CD14-positive monocyte (primary cell): ENCODE measurements around the gene SLC24A3. TPM values are rescaled to one million over a fixed set of nuclear protein-coding genes. Genes with fewer than 3 reads are reported as not detected.

Source experiments
- DNase-seq, 3 donors: peaks; one replicate each; pipeline ENCODE4 v3.0.0-alpha.2; 2011 to 2022
- H2AFZ ChIP-seq: 2 replicates; pipeline ENCODE4 v1.6.0; 2012; ENCODE audit warnings: mild to moderate bottlenecking, low read depth, low read length, inconsistent platforms; ENCODE audit not compliant: insufficient read depth, poor library complexity, severe bottlenecking
- H3K27ac ChIP-seq, 2 donors: 1 replicate in 1 of 2; 2 replicates in 1 of 2; pipeline ENCODE4 v1.5.1; 2012 to 2013; ENCODE audit warnings: low read length in 2 of 2, control low read depth in 1 of 2, inconsistent platforms in 1 of 2, low read depth in 1 of 2, mild to moderate bottlenecking in 1 of 2
- H3K27me3 ChIP-seq, 2 donors: one replicate each; pipeline versions ENCODE4 v1.6.0 to v1.6.1; 2011 to 2013; ENCODE audit warnings: low read length in 2 of 2; ENCODE audit not compliant: control insufficient read depth in 2 of 2, insufficient read depth in 2 of 2
- H3K36me3 ChIP-seq, 2 donors: replicated peaks in 1 of 2; 1 replicate in 1 of 2; 2 replicates in 1 of 2; pipeline versions ENCODE4 v1.5.1 to v1.6.1; 2012 to 2013; ENCODE audit warnings: low read length in 2 of 2, control low read depth in 1 of 2, inconsistent platforms in 1 of 2, mild to moderate bottlenecking in 1 of 2; ENCODE audit not compliant: insufficient read depth in 2 of 2, control insufficient read depth in 1 of 2
- H3K4me1 ChIP-seq, 2 donors: 1 replicate in 1 of 2; 2 replicates in 1 of 2; pipeline versions ENCODE4 v1.5.1 to v1.6.1; 2012 to 2013; ENCODE audit warnings: low read length in 2 of 2, control low read depth in 1 of 2, inconsistent platforms in 1 of 2, mild to moderate bottlenecking in 1 of 2, moderate library complexity in 1 of 2; ENCODE audit not compliant: insufficient read depth in 2 of 2, control insufficient read depth in 1 of 2
- H3K4me2 ChIP-seq: replicated peaks from 2 replicates; pipeline ENCODE3; 2012; ENCODE audit warnings: low read length, moderate library complexity, mild to moderate bottlenecking; ENCODE audit not compliant: poor library complexity, severe bottlenecking; ENCODE audit errors: extremely low read depth
- H3K4me3 ChIP-seq, 3 experiments: fragments of 200-600 bp in 1 of 3; sonication (generic) in 1 of 3; replicated peaks in 1 of 3; 1 replicate in 2 of 3; 2 replicates in 1 of 3; pipeline ENCODE4 v1.5.1; 2011 to 2013; ENCODE audit warnings: low read length in 3 of 3, mild to moderate bottlenecking in 3 of 3, control low read depth in 2 of 3, low read depth in 2 of 3, inconsistent platforms in 1 of 3, moderate library complexity in 1 of 3
- H3K79me2 ChIP-seq: 2 replicates; pipeline ENCODE4 v1.6.0; 2012; ENCODE audit warnings: mild to moderate bottlenecking, control low read depth, inconsistent platforms, low read length, moderate library complexity; ENCODE audit not compliant: insufficient read depth
- H3K9ac ChIP-seq: 2 replicates; pipeline ENCODE4 v1.6.0; 2017; ENCODE audit warnings: low read length, mild to moderate bottlenecking; ENCODE audit not compliant: insufficient read depth, poor library complexity, severe bottlenecking
- H3K9me3 ChIP-seq, 2 donors: replicated peaks in 1 of 2; 1 replicate in 1 of 2; 2 replicates in 1 of 2; pipeline versions ENCODE4 v1.5.1 to v1.6.1; 2012 to 2013; ENCODE audit warnings: low read length in 2 of 2, control low read depth in 1 of 2; ENCODE audit not compliant: control insufficient read depth in 1 of 2, insufficient read depth in 1 of 2
- H4K20me1 ChIP-seq: 2 replicates; pipeline ENCODE4 v1.6.0; 2012; ENCODE audit warnings: mild to moderate bottlenecking, low read length, control low read depth, moderate library complexity; ENCODE audit not compliant: insufficient read depth
- H3K27ac Mint-ChIP-seq, 7 donors: one replicate each; pipeline ENCODE4 v1.8.0; 2020; ENCODE audit warnings: mild to moderate bottlenecking in 7 of 7, mixed read lengths in 7 of 7, moderate library complexity in 6 of 7, inconsistent platforms in 2 of 7
- H3K27me3 Mint-ChIP-seq, 3 donors: one replicate each; pipeline ENCODE4 v1.8.0; 2021 to 2022; ENCODE audit warnings: low read depth in 3 of 3, mild to moderate bottlenecking in 3 of 3, mixed read lengths in 3 of 3, moderate library complexity in 3 of 3, inconsistent platforms in 1 of 3
- H3K36me3 Mint-ChIP-seq, 2 donors: one replicate each; pipeline ENCODE4 v1.8.0; 2020; ENCODE audit warnings: mixed read lengths in 2 of 2, inconsistent platforms in 1 of 2, mild to moderate bottlenecking in 1 of 2
- H3K4me1 Mint-ChIP-seq: one replicate; pipeline ENCODE4 v1.8.0; 2020; ENCODE audit warnings: mild to moderate bottlenecking, mixed read lengths
- H3K4me3 Mint-ChIP-seq, 2 donors: one replicate each; pipeline ENCODE4 v1.8.0; 2020; ENCODE audit warnings: mild to moderate bottlenecking in 2 of 2, mixed read lengths in 2 of 2, moderate library complexity in 1 of 2
- H3K9me3 Mint-ChIP-seq, 7 donors: one replicate each; pipeline ENCODE4 v1.8.0; 2020 to 2022; ENCODE audit warnings: mixed read lengths in 7 of 7, mild to moderate bottlenecking in 6 of 7, moderate library complexity in 6 of 7, inconsistent platforms in 2 of 7
- CTCF ChIP-seq: fragments of 200-600 bp; IDR thresholded peaks from one replicate; pipeline ENCODE4 v1.8.0; 2022; ENCODE audit warnings: antibody characterized with exemption, mild to moderate bottlenecking
- WGBS: methylation state at CpG from one replicate; pipeline ENCODE4 v1.1.5; 2013; ENCODE audit warnings: missing lambda C conversion rate; ENCODE audit not compliant: insufficient coverage; 5-methylcytosine and 5-hydroxymethylcytosine counted together
- intact Hi-C, 2 donors: fragments of 100-400 bp; cut with micrococcal nuclease; formaldehyde crosslinking; loops; one replicate each; pipeline versions ENCODE4 v1.15.0 to v1.15.1; 2023
- polyA plus RNA-seq, 3 donors: library from polyadenylated mRNA; depleted of rRNA in 1 of 3; unstranded in 2 of 3; stranded (reverse) in 1 of 3; fragments of 300-500 nt in 2 of 3; fragments of >200 nt in 1 of 3; fragmentation: Illumina TruSeq in 2 of 3; gene quantifications; 1 replicate in 2 of 3; 2 replicates in 1 of 3; pipeline ENCODE4 v1.2.3, GENCODE V29; 2012 to 2021

SLC24A3 gene
- polyA plus RNA-seq, 3 donors: 0.04 to 0.08 TPM; not detected in 1

- H2AFZ ChIP-seq: no peak overlapping the region
- no peaks in the 10 kb centered on the region for H3K27me3 ChIP-seq
- no peaks in the 10 kb centered on the region for H3K4me1 ChIP-seq
- no peak for DNase-seq
- no peak overlapping the region for H3K9ac ChIP-seq
- Mint-ChIP-seq H3K27ac (no peak overlapping the region), H3K4me3 (no peak overlapping the region), H3K27me3 (peaks cover 2 to 7% (median 2%) of the 10 kb centered on the region in 3 donors), H3K4me1 (no peaks in the 10 kb centered on the region), H3K36me3 (no peaks in the 10 kb centered on the region), H3K9me3 (no peaks in the 10 kb centered on the region)
- WGBS: 89% methylated on average over 6 of the region's 7 CpGs
- H3K4me2 ChIP-seq: no peak overlapping the region
- no peak overlapping the region for H3K4me3 ChIP-seq
- intact Hi-C loops: no loop called here
- H3K79me2 ChIP-seq: no peaks in the 10 kb centered on the region
- no peak overlapping the region for H3K27ac ChIP-seq
- no peaks in the 10 kb centered on the region for H4K20me1 ChIP-seq
- no peak for TF ChIP-seq CTCF
- no peaks in the 10 kb centered on the region for H3K9me3 ChIP-seq
- no peaks in the 10 kb centered on the region for H3K36me3 ChIP-seq
These were observed 387.6 kb downstream of the SLC24A3 start for GRCh38 chr20:19600042-19600441.

GRCh38 chr20:19601126-19601810 is 388.8 kb downstream of the SLC24A3 start:
- H3K4me2 ChIP-seq: no peak overlapping the region
- Mint-ChIP-seq H3K4me1 (no peaks in the 10 kb centered on the region), H3K4me3 (no peak overlapping the region), H3K9me3 (no peaks in the 10 kb centered on the region), H3K27ac (no peak overlapping the region), H3K36me3 (no peaks in the 10 kb centered on the region), H3K27me3 (peaks cover 0 to 6% (median 2%) of the 10 kb centered on the region in 3 donors)
- H3K4me1 ChIP-seq: no peaks in the 10 kb centered on the region
- H3K4me3 ChIP-seq: no peak overlapping the region
- H3K9me3 ChIP-seq: no peaks in the 10 kb centered on the region
- no peak overlapping the region for H3K27ac ChIP-seq
- WGBS: 96% methylated on average over 4 of the region's 9 CpGs
- no peaks in the 10 kb centered on the region for H4K20me1 ChIP-seq
- no peaks in the 10 kb centered on the region for H3K79me2 ChIP-seq
- no peaks in the 10 kb centered on the region for H3K27me3 ChIP-seq
- TF ChIP-seq CTCF: no peak
- no peak for DNase-seq
- H3K36me3 ChIP-seq: no peaks in the 10 kb centered on the region
- no peak overlapping the region for H2AFZ ChIP-seq
- H3K9ac ChIP-seq: no peak overlapping the region
- intact Hi-C loops: no loop called here
